ENCODE measurements around the gene PPP1R37. TPM values are rescaled to one million over a fixed set of nuclear protein-coding genes. Genes with fewer than 3 reads are reported as not detected.

PPP1R37 gene
- total RNA-seq, 2 donors from 2014 or later: 21.7 to 22.9 TPM

DNA sequence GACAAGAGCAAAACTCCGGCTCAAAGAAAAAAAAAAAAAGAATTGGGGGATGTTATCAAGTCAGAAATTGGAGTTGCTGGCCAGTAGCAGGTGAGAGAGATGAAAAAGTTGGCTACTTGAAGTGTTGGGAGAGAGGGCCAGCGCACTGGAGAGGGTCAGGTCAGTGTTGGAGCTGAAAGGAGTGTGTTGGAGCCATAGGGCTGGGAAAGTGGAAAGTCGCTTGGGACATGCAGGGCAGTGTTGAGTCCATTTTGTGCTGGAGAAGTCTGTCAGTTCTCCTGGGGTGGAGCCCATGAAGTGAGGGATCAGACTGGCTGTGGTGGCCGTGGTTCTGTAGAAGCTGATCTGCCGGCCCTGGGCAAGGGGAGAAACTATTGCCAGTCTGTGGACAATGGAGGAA lies 1.7 kb downstream of the PPP1R37 start:
- Histone ChIP-seq H3K9me3 (no peaks in the 10 kb centered on the region), H3K4me3 (no peak overlapping the region), H3K4me1 (peaks cover 0 to 75% of the 10 kb centered on the region in 2 donors), H3K27me3 (no peaks in the 10 kb centered on the region), H3K27ac (no peak overlapping the region), H3K36me3 (peaks cover 8% of the 10 kb centered on the region)
- TF ChIP-seq, protein P1, sequence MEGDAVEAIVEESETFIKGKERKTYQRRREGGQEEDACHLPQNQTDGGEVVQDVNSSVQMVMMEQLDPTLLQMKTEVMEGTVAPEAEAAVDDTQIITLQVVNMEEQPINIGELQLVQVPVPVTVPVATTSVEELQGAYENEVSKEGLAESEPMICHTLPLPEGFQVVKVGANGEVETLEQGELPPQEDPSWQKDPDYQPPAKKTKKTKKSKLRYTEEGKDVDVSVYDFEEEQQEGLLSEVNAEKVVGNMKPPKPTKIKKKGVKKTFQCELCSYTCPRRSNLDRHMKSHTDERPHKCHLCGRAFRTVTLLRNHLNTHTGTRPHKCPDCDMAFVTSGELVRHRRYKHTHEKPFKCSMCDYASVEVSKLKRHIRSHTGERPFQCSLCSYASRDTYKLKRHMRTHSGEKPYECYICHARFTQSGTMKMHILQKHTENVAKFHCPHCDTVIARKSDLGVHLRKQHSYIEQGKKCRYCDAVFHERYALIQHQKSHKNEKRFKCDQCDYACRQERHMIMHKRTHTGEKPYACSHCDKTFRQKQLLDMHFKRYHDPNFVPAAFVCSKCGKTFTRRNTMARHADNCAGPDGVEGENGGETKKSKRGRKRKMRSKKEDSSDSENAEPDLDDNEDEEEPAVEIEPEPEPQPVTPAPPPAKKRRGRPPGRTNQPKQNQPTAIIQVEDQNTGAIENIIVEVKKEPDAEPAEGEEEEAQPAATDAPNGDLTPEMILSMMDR (IDR thresholded peaks at IDR 0.05): no peak
- no peak for DNase-seq (ENCODE audit: low spot score)

DNA sequence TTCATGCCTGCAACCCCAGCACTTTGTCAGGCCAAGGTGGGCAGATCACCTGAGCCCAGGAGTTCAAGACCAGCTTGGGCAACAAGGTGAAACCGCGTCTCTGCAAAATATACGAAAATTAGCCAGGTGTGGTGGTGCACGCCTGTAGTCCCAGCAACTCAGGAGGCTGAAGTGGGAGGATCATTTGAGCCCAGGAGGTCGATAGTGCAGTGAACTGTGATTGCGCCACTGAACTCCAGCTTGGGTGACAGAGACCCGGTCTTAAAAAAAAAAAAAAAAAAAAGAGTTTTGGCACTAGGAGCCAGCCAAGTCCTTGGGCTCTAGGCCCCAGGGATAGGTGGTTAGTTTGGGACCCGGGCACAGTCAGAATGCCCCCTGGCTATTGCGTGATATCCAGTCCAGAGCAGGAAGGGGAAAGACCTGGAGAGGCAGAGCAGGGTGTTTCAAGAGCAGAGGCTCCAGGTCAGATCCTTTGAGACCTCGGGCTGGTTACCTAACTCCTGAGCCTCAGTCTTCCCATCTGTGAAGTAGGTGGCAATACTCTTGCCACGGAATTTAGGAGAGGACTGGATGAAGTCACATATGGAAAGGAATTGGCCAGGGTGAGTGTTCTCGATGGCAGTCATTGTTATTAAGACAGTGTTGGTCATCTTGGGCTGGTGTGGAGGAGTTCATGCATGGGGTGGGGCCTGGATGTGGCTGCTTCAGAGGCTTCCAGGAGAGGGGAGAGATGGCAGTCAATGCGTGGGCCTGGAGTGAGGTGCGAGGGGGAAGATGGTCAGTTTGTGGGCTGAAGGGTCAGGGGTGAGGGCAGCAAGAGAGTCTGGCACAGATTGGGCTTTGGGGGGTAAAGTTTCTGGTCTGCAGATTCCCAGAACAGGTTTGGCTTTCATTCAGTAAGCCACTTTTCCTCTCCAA lies 2.8 kb downstream of the PPP1R37 start:
- DNase-seq (ENCODE audit: low spot score): no peak
- Histone ChIP-seq H3K27ac (peak overlapping the region; percentile 82 to 83), H3K9me3 (no peaks in the 10 kb centered on the region), H3K4me1 (peaks cover 0 to 84% of the 10 kb centered on the region in 2 donors), H3K36me3 (no peaks in the 10 kb centered on the region), H3K27me3 (no peaks in the 10 kb centered on the region), H3K4me3 (no peak overlapping the region)
- TF ChIP-seq, protein P1 (IDR thresholded peaks at IDR 0.05): no peak

DNA sequence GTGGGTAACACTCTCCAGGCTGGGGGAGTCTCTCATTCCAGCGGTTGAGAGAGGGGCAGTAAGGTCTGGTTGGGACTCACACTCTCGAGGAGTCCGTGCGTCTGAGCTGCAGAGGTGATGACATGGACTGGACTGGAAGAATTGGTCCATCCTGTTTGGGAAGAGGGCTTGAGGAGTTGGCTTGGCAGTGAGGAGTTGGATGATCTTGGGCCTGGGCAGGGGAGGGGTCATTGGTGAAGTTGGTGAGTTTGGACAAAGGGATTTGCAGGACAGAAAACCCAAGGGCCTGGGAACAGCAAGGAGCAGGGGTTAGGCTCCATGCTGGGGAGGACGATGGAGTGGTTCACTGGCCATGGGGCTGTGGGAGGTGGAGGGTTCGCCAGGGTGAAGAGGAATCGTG lies 3.7 kb downstream of the PPP1R37 start:
- no peaks in the 10 kb centered on the region for H3K27me3 ChIP-seq
- TF ChIP-seq, protein P1 (IDR thresholded peaks at IDR 0.05): no peak
- H3K4me1 ChIP-seq: peaks cover 0 to 88% of the 10 kb centered on the region in 2 donors
- no peaks in the 10 kb centered on the region for H3K9me3 ChIP-seq
- no peak for DNase-seq (ENCODE audit: low spot score)
- H3K27ac ChIP-seq: peak overlapping the region; percentile 82 to 83
- no peak overlapping the region for H3K4me3 ChIP-seq
- no peaks in the 10 kb centered on the region for H3K36me3 ChIP-seq

DNA sequence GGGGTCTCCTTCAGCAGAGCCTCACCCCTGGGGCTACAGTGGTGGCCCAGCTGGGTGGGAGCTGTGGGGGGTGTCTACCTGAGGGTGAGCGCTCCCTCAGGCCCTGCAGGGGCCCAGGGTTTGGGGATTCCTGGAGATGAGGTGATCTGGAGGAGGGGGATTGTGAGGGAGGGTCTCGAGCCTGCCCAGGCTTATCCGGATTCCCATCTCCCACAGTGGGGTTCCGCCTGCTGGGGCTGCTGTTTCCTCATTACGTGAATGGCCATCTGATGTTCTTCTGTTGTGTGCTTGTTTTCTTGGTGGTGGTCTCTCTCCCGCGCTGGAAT lies 4.4 kb downstream of the PPP1R37 start:
- no peak for DNase-seq (ENCODE audit: low spot score)
- Histone ChIP-seq H3K36me3 (no peaks in the 10 kb centered on the region), H3K9me3 (no peaks in the 10 kb centered on the region), H3K27me3 (no peaks in the 10 kb centered on the region), H3K4me3 (no peak overlapping the region), H3K27ac (peak overlapping the region; percentile 82 to 83), H3K4me1 (peaks cover 0 to 91% of the 10 kb centered on the region in 2 donors)
- TF ChIP-seq, protein P1 (IDR thresholded peaks at IDR 0.05): no peak

DNA sequence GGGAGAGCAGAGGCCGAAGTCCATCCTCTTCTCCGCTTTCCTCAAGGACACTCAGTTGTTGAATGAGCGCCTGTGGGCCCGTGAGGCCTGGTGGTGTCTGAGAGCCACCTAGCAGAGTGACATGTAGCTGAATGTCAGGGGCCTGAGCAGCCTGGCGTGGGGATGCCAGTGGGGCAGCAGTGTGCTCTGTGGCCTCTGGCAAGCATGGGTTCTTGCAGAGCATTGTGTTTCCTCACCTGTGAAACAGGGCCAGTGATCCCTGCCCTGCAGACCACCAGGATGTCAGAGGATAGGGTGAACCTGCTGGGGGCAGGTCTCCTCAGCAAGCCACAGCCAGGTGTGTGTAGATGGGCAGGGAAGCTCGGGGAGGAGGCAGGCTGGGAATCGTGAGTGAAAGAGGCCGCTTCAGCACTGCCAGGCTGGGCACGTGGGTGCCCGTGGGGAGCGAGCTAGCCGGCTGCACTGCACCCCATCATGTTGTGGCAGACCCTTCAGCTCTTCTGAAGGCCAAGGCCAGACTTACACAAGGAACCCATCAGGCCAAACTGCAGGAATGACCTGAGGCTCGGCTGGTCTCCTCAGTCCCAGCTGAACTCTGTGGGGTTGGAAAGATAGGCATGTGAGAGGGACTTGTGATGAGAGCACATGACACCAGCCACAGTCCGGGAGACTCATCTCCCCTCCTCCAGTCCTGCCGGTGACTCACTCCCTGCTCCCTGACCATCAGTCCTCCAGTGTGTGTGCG lies 5.0 kb downstream of the PPP1R37 start:
- peak; percentile 81 for DNase-seq (ENCODE audit: low spot score)

More for the DNA sequence above, 5.0 kb downstream of the PPP1R37 start:
- Histone ChIP-seq H3K9me3 (no peaks in the 10 kb centered on the region), H3K4me3 (no peak overlapping the region), H3K27ac (peak overlapping the region; percentile 82 to 83), H3K4me1 (peaks cover 0 to 94% of the 10 kb centered on the region in 2 donors), H3K27me3 (no peaks in the 10 kb centered on the region), H3K36me3 (no peaks in the 10 kb centered on the region)
- TF ChIP-seq, protein P1 (IDR thresholded peaks at IDR 0.05): no peak

All from right atrium auricular region (tissue), 2 donors.